SK-N-SH (cell line): Measurements from ENCODE around the gene RAB7B. TPM values are rescaled to one million over a fixed set of nuclear protein-coding genes. Genes with fewer than 3 reads are reported as not detected.

Experiments used
- CTCF ChIA-PET: fragments of 300-600, 350-600 bp; formaldehyde crosslinking; extraction: SDS; loops from one replicate; lab custom pipeline; 2021; lab: Yijun Ruan, JAX
- POLR2A ChIA-PET: fragments of 350-600 bp; sonication (Branson Sonifier 250); formaldehyde crosslinking; extraction: SDS; loops from one replicate; lab custom pipeline; 2020; ENCODE audit warnings: antibody characterized with exemption, inconsistent platforms; lab: Yijun Ruan, JAX
- DNase-seq: peaks from one replicate; pipeline ENCODE4 v3.0.0; 2012
- H2AFZ ChIP-seq: fragments of 200-600 bp; sonication (generic); 2 replicates; pipeline ENCODE4 v1.8.1; 2016; ENCODE audit warnings: antibody characterized with exemption, mild to moderate bottlenecking, low read depth
- H3F3A ChIP-seq: fragments of 200-600 bp; sonication (generic); replicated peaks from 2 replicates; pipeline ENCODE3; 2016; ENCODE audit warnings: antibody characterized with exemption, mild to moderate bottlenecking; ENCODE audit not compliant: insufficient read depth
- H3K27ac ChIP-seq, 2 experiments: fragments of 200-500 bp in 1 of 2; fragments of 200-600 bp in 1 of 2; sonication (Bioruptor generic) in 1 of 2; sonication (generic), shearing (Covaris generic) in 1 of 2; 2 replicates each; pipeline versions ENCODE4 v1.5.1 to v1.6.1; 2014 to 2016; ENCODE audit warnings: low read depth in 2 of 2, inconsistent platforms in 1 of 2, low read length in 1 of 2, mild to moderate bottlenecking in 1 of 2, mixed read lengths in 1 of 2
- H3K27me3 ChIP-seq: fragments of 200-600 bp; sonication (generic), shearing (Covaris generic); 2 replicates; pipeline ENCODE4 v1.6.1; 2016; ENCODE audit warnings: mixed run types; ENCODE audit not compliant: insufficient read depth
- H3K36me3 ChIP-seq, 2 experiments: fragments of 200-500 bp in 1 of 2; fragments of 200-600 bp in 1 of 2; sonication (Bioruptor generic) in 1 of 2; sonication (generic) in 1 of 2; replicated peaks in 1 of 2; 2 replicates each; pipeline versions ENCODE3 to v1.5.1; 2014 to 2016; ENCODE audit warnings: low read length in 1 of 2, mild to moderate bottlenecking in 1 of 2; ENCODE audit not compliant: insufficient read depth in 2 of 2, control insufficient read depth in 1 of 2
- H3K4me1 ChIP-seq, 2 experiments: fragments of 200-500 bp in 1 of 2; fragments of 200-600 bp in 1 of 2; sonication (Bioruptor generic) in 1 of 2; sonication (generic), shearing (Covaris generic) in 1 of 2; 2 replicates each; pipeline versions ENCODE4 v1.5.1 to v1.6.1; 2014 to 2016; ENCODE audit warnings: low read depth in 1 of 2, low read length in 1 of 2, mixed run types in 1 of 2; ENCODE audit not compliant: insufficient read depth in 2 of 2, control insufficient read depth in 1 of 2
- H3K4me2 ChIP-seq: fragments of 200-600 bp; sonication (generic), shearing (Covaris generic); 2 replicates; pipeline ENCODE4 v1.6.1; 2017; ENCODE audit warnings: mixed run types
- H3K4me3 ChIP-seq, 2 experiments: fragments of 200-500 bp in 1 of 2; fragments of 200-600 bp in 1 of 2; sonication (Bioruptor generic) in 1 of 2; sonication (generic), shearing (Covaris generic) in 1 of 2; 2 replicates each; pipeline versions ENCODE4 v1.5.1 to v1.8.1; 2014 to 2016; ENCODE audit warnings: low read depth in 2 of 2, inconsistent platforms in 1 of 2, low read length in 1 of 2, mild to moderate bottlenecking in 1 of 2, mixed read lengths in 1 of 2, moderate library complexity in 1 of 2
- H3K79me2 ChIP-seq: fragments of 200-600 bp; sonication (generic); 2 replicates; pipeline ENCODE4 v1.8.1; 2017; ENCODE audit warnings: mild to moderate bottlenecking; ENCODE audit not compliant: insufficient read depth
- H3K9ac ChIP-seq: fragments of 200-600 bp; sonication (generic); 2 replicates; pipeline ENCODE4 v1.6.1; 2017; ENCODE audit warnings: mixed run types
- H3K9me2 ChIP-seq: fragments of 200-600 bp; sonication (generic); 2 replicates; pipeline ENCODE4 v1.6.1; 2017; ENCODE audit warnings: mixed run types
- H3K9me3 ChIP-seq: fragments of 200-600 bp; sonication (generic); 2 replicates; pipeline ENCODE4 v1.6.1; 2017; ENCODE audit warnings: mixed run types, mild to moderate bottlenecking, moderate library complexity
- H4K20me1 ChIP-seq: fragments of 200-600 bp; sonication (generic); 2 replicates; pipeline ENCODE4 v1.6.1; 2017; ENCODE audit warnings: mild to moderate bottlenecking, mixed run types; ENCODE audit not compliant: insufficient read depth
- CHD2 ChIP-seq: fragments of 150-350 bp; IDR thresholded peaks from 2 replicates; pipeline ENCODE4 v1.6.1; 2018; ENCODE audit warnings: low read length; ENCODE audit not compliant: partially characterized antibody
- ELF1 ChIP-seq: IDR thresholded peaks from 2 replicates; pipeline ENCODE4 v1.4.0; 2012
- EP300 ChIP-seq, 2 experiments: IDR thresholded peaks; 2 replicates each; pipeline versions ENCODE4 v1.4.0 to v1.6.1; 2012; ENCODE audit warnings: borderline replicate concordance in 1 of 2, low read depth in 1 of 2, low read length in 1 of 2
- EZH2phosphoT487 ChIP-seq: fragments of 200-600 bp; sonication (generic); IDR thresholded peaks from 2 replicates; pipeline ENCODE4 v1.6.1; 2017; ENCODE audit warnings: low read depth, mixed run types, mild to moderate bottlenecking, antibody characterized with exemption, moderate library complexity, borderline replicate concordance
- FOSL2 ChIP-seq: IDR thresholded peaks from 2 replicates; pipeline ENCODE4 v1.4.0; 2012; ENCODE audit warnings: low read depth, mild to moderate bottlenecking, moderate library complexity, borderline replicate concordance
- FOXM1 ChIP-seq: IDR thresholded peaks from 2 replicates; pipeline ENCODE4 v1.4.0; 2012; ENCODE audit warnings: low read depth, mild to moderate bottlenecking
- GATA2 ChIP-seq: sonication (generic); formaldehyde crosslinking; IDR thresholded peaks from 2 replicates; pipeline ENCODE4 v1.5.0; 2020; ENCODE audit warnings: mild to moderate bottlenecking, missing genetic modification reagents
- NFIC ChIP-seq: IDR thresholded peaks from 2 replicates; pipeline ENCODE4 v1.4.0; 2012; ENCODE audit warnings: borderline replicate concordance
- NRF1 ChIP-seq: IDR thresholded peaks from 2 replicates; pipeline ENCODE4 v1.6.1; 2012; ENCODE audit warnings: low read depth, mild to moderate bottlenecking, low read length
- POLR2AphosphoS5 ChIP-seq: IDR thresholded peaks from 2 replicates; pipeline ENCODE4 v1.6.1; 2012; ENCODE audit warnings: low read depth, low read length
- RXRA ChIP-seq: IDR thresholded peaks from 2 replicates; pipeline ENCODE4 v1.4.0; 2012; ENCODE audit warnings: low read depth, mild to moderate bottlenecking, borderline replicate concordance
- TAF1 ChIP-seq: IDR thresholded peaks from 2 replicates; pipeline ENCODE4 v1.6.1; 2012; ENCODE audit warnings: low read depth, mild to moderate bottlenecking, low read length, moderate library complexity, borderline replicate concordance
- TEAD4 ChIP-seq: IDR thresholded peaks from 2 replicates; pipeline ENCODE4 v1.4.0; 2012; ENCODE audit warnings: mild to moderate bottlenecking, borderline replicate concordance; ENCODE audit not compliant: insufficient read depth
- YY1 ChIP-seq: IDR thresholded peaks from 2 replicates; pipeline ENCODE4 v1.4.0; 2012; ENCODE audit warnings: low read depth, mild to moderate bottlenecking
- WGBS: methylation state at CpG from one replicate; pipeline ENCODE4 v1.1.6; 2017; ENCODE audit warnings: low lambda C conversion rate; 5-methylcytosine and 5-hydroxymethylcytosine counted together
- polyA plus RNA-seq, 3 experiments: library from polyadenylated mRNA; depleted of rRNA; stranded (reverse); fragments of >200 nt; gene quantifications; 2 replicates each; pipeline ENCODE4 v1.2.3, GENCODE V29; 2012
- TF ChIP-seq, protein P1 (sequence below): IDR thresholded peaks from 2 replicates; pipeline ENCODE4 v1.4.0; 2012; ENCODE audit warnings: low read depth, borderline replicate concordance
- TF ChIP-seq, protein P2 (sequence below): fragments of 200-600 bp; sonication (generic); IDR thresholded peaks from 2 replicates; pipeline ENCODE4 v1.6.1; 2017; ENCODE audit warnings: antibody characterized with exemption, mild to moderate bottlenecking, moderate library complexity
- TF ChIP-seq, protein P3 (sequence below): IDR thresholded peaks from 2 replicates; pipeline ENCODE4 v1.4.0; 2012; ENCODE audit warnings: low read depth
- TF ChIP-seq, protein P4 (sequence below): fragments of 150-350 bp; IDR thresholded peaks from 2 replicates; pipeline ENCODE4 v1.6.1; 2017; ENCODE audit warnings: antibody characterized with exemption, low read length, low read depth, borderline replicate concordance

The RAB7B gene
- polyA plus RNA-seq, 1 of the 3 experiments (the other 2 are of a cell fraction): 0.15 TPM

DNA sequence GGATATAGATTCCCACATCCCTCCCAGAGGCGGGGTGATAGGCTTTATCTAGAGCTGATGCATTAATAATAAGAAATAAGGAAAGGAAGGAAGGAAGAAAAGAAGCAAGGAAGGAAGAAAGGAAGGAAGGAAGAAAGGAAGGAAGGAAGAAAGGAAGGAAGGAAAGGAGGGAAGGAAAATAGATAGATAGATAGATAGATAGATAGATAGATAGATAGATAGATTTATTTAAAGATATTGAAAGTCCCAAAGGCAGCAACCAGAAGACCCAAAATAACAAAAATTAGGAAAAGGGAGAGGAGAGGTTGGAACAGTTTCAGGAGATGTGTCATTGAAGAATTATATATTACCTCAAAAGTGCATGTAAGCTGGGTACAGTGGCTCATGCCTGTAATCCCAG lies 47.7 kb downstream of the RAB7B start:
- Histone ChIP-seq H2AFZ (no peak overlapping the region), H3K4me3 (no peak overlapping the region), H3K27ac (no peak overlapping the region), H3K4me2 (no peak overlapping the region), H3K9me2 (no peaks in the 10 kb centered on the region), H3K36me3 (no peaks in the 10 kb centered on the region), H3F3A (no peaks in the 10 kb centered on the region), H3K79me2 (no peaks in the 10 kb centered on the region), H3K27me3 (peaks cover 35% of the 10 kb centered on the region; the same call in 1 of the 2 replicates), H3K4me1 (peaks cover 0 to 3% of the 10 kb centered on the region in 2 experiments; a peak in 1 of 4 replicates), H4K20me1 (no peaks in the 10 kb centered on the region), H3K9me3 (no peaks in the 10 kb centered on the region), H3K9ac (no peak overlapping the region)
- ChIA-PET CTCF (interaction anchor here (1.1 to 22.3 kb wide), 3 partner anchors 13 to 37 kb away, joined by 3 to 197 read pairs (median 3); no protein-coding TSS in a partner anchor), POLR2A (no interaction called here)
- 18% methylated on average over 1 of the region's 1 CpG for WGBS
- TF ChIP-seq ELF1 (no peak), GATA2 (CRISPR knock-in tag) (no peak), NFIC (no peak), NRF1 (no peak), FOSL2 (no peak)
- TF ChIP-seq, protein P1, sequence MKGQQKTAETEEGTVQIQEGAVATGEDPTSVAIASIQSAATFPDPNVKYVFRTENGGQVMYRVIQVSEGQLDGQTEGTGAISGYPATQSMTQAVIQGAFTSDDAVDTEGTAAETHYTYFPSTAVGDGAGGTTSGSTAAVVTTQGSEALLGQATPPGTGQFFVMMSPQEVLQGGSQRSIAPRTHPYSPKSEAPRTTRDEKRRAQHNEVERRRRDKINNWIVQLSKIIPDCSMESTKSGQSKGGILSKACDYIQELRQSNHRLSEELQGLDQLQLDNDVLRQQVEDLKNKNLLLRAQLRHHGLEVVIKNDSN: no peak
- DNase-seq: no peak

DNA sequence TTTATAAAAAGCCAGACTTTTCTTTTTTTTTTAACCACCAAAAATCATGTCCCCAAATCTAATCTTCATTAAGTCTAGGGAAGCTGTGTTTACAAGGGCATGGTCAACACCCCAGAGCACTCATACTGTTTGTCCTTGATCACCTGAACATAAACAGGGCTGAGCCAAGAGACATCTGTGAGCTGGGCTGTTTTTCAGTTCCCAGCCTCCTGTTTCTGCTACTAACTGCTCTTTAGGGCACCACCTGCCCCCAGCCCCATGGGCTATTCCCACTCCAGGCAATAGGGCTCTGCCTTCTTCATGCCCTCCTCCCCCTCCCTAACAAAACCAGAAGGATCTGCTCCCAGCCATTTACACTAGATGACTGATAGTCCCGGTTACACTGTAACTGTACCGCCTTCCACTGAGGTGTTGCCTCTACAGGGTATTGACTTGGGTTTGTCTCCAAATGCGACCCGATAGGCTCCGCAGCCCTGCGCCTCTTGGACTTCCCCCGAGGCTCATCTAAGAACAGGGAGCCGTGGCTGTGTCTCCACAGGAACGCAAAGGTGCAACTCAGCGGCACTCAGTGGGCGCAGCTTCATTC lies 48.3 kb downstream of the RAB7B start:
- Histone ChIP-seq H3K36me3 (no peaks in the 10 kb centered on the region), H4K20me1 (no peaks in the 10 kb centered on the region), H3K9me2 (no peaks in the 10 kb centered on the region), H3K4me1 (peaks cover 0 to 3% of the 10 kb centered on the region in 2 experiments; a peak in 1 of 4 replicates), H2AFZ (no peak overlapping the region), H3K4me3 (no peak overlapping the region), H3K9me3 (no peaks in the 10 kb centered on the region), H3F3A (no peaks in the 10 kb centered on the region), H3K79me2 (no peaks in the 10 kb centered on the region), H3K4me2 (no peak overlapping the region), H3K27ac (no peak overlapping the region), H3K9ac (no peak overlapping the region), H3K27me3 (peaks cover 32% of the 10 kb centered on the region; the same call in 1 of the 2 replicates)
- ChIA-PET CTCF (interaction anchor here (1.1 to 22.3 kb wide), 3 partner anchors 13 to 36 kb away, joined by 3 to 197 read pairs (median 3); no protein-coding TSS in a partner anchor), POLR2A (no interaction called here)
- DNase-seq: no peak
- TF ChIP-seq, protein P2, sequence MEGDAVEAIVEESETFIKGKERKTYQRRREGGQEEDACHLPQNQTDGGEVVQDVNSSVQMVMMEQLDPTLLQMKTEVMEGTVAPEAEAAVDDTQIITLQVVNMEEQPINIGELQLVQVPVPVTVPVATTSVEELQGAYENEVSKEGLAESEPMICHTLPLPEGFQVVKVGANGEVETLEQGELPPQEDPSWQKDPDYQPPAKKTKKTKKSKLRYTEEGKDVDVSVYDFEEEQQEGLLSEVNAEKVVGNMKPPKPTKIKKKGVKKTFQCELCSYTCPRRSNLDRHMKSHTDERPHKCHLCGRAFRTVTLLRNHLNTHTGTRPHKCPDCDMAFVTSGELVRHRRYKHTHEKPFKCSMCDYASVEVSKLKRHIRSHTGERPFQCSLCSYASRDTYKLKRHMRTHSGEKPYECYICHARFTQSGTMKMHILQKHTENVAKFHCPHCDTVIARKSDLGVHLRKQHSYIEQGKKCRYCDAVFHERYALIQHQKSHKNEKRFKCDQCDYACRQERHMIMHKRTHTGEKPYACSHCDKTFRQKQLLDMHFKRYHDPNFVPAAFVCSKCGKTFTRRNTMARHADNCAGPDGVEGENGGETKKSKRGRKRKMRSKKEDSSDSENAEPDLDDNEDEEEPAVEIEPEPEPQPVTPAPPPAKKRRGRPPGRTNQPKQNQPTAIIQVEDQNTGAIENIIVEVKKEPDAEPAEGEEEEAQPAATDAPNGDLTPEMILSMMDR: no peak
- no peak for TF ChIP-seq CHD2
- TF ChIP-seq, protein P3, sequence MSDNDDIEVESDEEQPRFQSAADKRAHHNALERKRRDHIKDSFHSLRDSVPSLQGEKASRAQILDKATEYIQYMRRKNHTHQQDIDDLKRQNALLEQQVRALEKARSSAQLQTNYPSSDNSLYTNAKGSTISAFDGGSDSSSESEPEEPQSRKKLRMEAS: no peak
- no peak for TF ChIP-seq YY1
- TF ChIP-seq TAF1: no peak
- no peak for TF ChIP-seq FOXM1
- no peak for TF ChIP-seq RXRA
- TF ChIP-seq, protein P4, sequence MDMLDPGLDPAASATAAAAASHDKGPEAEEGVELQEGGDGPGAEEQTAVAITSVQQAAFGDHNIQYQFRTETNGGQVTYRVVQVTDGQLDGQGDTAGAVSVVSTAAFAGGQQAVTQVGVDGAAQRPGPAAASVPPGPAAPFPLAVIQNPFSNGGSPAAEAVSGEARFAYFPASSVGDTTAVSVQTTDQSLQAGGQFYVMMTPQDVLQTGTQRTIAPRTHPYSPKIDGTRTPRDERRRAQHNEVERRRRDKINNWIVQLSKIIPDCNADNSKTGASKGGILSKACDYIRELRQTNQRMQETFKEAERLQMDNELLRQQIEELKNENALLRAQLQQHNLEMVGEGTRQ: no peak
- TF ChIP-seq TEAD4: no peak
- TF ChIP-seq EZH2phosphoT487: no peak
- no peak for TF ChIP-seq EP300 (IDR thresholded peaks at IDR 0.05; ENCODE audit: borderline replicate concordance in 1 of 2, low read depth in 1 of 2, low read length in 1 of 2)
- TF ChIP-seq NFIC: no peak
- no peak for TF ChIP-seq POLR2AphosphoS5
- no peak for TF ChIP-seq FOSL2
- no peak for TF ChIP-seq ELF1
- WGBS: 24% methylated on average over 11 of the region's 11 CpGs
